HCT116 (cell line): ENCODE results near the gene ZBBX.

Source experiments
- CEBPB ChIP-seq: IDR thresholded peaks from 2 replicates; pipeline ENCODE4 v1.6.1; 2012; ENCODE audit warnings: low read depth
- EGR1 ChIP-seq: IDR thresholded peaks from 2 replicates; pipeline ENCODE4 v1.6.1; 2012; ENCODE audit warnings: low read depth
- EZH2 ChIP-seq: fragments of 200-600 bp; sonication (generic); IDR thresholded peaks from 2 replicates; pipeline ENCODE4 v1.6.1; 2017; ENCODE audit warnings: antibody characterized with exemption, mixed run types
- EZH2phosphoT487 ChIP-seq: fragments of 200-600 bp; IDR thresholded peaks from 2 replicates; pipeline ENCODE4 v1.6.1; 2018; ENCODE audit warnings: antibody characterized with exemption, borderline replicate concordance
- POLR2A ChIP-seq: IDR thresholded peaks from 2 replicates; pipeline ENCODE4 v1.7.0; 2011; ENCODE audit warnings: borderline replicate concordance; ENCODE audit not compliant: insufficient read depth, insufficient read length; ENCODE audit errors: extremely low read depth
- POLR2AphosphoS5 ChIP-seq: IDR thresholded peaks from 2 replicates; pipeline ENCODE4 v1.6.1; 2011; ENCODE audit warnings: mild to moderate bottlenecking, low read depth, low read length, moderate library complexity
- RAD21 ChIP-seq: IDR thresholded peaks from 2 replicates; pipeline ENCODE4 v1.6.1; 2012; ENCODE audit warnings: low read depth, mild to moderate bottlenecking
- SIN3A ChIP-seq: IDR thresholded peaks from 2 replicates; pipeline ENCODE4 v1.6.1; 2012; ENCODE audit warnings: low read depth
- YY1 ChIP-seq: IDR thresholded peaks from 2 replicates; pipeline ENCODE4 v1.6.1; 2011; ENCODE audit warnings: low read length, low read depth, moderate library complexity, mild to moderate bottlenecking; ENCODE audit not compliant: insufficient replicate concordance; ENCODE audit errors: extremely low read depth
- ZNF274 ChIP-seq: fragments of 200-500 bp; sonication (Bioruptor generic); IDR thresholded peaks from 2 replicates; pipeline ENCODE4 v1.6.1; 2014; ENCODE audit warnings: mild to moderate bottlenecking, low read depth, low read length, inconsistent platforms
- TF ChIP-seq, protein P1 (sequence below), 3 experiments: fragments of 200-600 bp in 1 of 3; sonication (generic) in 1 of 3; IDR thresholded peaks in 2 of 3; conservative IDR thresholded peaks in 1 of 3; 2 replicates each; pipeline ENCODE4 v1.5.1; 2012 to 2017; ENCODE audit warnings: low read depth in 2 of 3, low read length in 2 of 3, antibody characterized with exemption in 1 of 3, borderline replicate concordance in 1 of 3, control low read depth in 1 of 3, mild to moderate bottlenecking in 1 of 3, mixed read lengths in 1 of 3, mixed run types in 1 of 3, moderate library complexity in 1 of 3; ENCODE audit not compliant: insufficient read depth in 1 of 3
- TF ChIP-seq, protein P2 (sequence below): IDR thresholded peaks from 2 replicates; pipeline ENCODE4 v1.6.1; 2012; ENCODE audit warnings: low read depth

DNA sequence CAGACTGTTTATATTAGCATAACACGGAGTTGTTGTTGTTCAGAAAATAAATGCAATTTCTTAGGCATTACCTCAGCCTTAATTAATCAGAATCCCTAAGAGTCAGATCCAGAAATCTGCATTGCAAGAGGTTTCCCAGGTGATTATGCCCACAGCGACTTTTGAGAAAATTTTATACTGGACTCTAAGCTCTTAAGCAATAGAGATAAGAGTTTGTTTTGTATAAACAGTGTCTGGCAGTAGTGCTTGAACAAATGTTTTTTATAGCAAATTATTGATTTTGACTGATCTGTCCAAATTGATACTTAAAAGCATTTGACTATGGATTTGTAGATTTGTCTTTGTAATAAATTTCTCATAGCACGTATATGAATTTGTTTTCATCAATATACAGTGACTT, 92.8 kb downstream of the ZBBX start:
- TF ChIP-seq, protein P1, sequence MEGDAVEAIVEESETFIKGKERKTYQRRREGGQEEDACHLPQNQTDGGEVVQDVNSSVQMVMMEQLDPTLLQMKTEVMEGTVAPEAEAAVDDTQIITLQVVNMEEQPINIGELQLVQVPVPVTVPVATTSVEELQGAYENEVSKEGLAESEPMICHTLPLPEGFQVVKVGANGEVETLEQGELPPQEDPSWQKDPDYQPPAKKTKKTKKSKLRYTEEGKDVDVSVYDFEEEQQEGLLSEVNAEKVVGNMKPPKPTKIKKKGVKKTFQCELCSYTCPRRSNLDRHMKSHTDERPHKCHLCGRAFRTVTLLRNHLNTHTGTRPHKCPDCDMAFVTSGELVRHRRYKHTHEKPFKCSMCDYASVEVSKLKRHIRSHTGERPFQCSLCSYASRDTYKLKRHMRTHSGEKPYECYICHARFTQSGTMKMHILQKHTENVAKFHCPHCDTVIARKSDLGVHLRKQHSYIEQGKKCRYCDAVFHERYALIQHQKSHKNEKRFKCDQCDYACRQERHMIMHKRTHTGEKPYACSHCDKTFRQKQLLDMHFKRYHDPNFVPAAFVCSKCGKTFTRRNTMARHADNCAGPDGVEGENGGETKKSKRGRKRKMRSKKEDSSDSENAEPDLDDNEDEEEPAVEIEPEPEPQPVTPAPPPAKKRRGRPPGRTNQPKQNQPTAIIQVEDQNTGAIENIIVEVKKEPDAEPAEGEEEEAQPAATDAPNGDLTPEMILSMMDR (IDR thresholded peaks at IDR 0.05 in 2 of 3, conservative IDR thresholded peaks at IDR 0.05 in 1 of 3; ENCODE audit: borderline replicate concordance in 1 of 3, insufficient read depth in 1 of 3, low read depth in 2 of 3, low read length in 2 of 3): no peak
- TF ChIP-seq ZNF274 (no peak), EZH2 (no peak), POLR2AphosphoS5 (no peak), SIN3A (no peak), EGR1 (no peak), YY1 (no peak), CEBPB (no peak), EZH2phosphoT487 (no peak), POLR2A (no peak), RAD21 (no peak)
- TF ChIP-seq, protein P2, sequence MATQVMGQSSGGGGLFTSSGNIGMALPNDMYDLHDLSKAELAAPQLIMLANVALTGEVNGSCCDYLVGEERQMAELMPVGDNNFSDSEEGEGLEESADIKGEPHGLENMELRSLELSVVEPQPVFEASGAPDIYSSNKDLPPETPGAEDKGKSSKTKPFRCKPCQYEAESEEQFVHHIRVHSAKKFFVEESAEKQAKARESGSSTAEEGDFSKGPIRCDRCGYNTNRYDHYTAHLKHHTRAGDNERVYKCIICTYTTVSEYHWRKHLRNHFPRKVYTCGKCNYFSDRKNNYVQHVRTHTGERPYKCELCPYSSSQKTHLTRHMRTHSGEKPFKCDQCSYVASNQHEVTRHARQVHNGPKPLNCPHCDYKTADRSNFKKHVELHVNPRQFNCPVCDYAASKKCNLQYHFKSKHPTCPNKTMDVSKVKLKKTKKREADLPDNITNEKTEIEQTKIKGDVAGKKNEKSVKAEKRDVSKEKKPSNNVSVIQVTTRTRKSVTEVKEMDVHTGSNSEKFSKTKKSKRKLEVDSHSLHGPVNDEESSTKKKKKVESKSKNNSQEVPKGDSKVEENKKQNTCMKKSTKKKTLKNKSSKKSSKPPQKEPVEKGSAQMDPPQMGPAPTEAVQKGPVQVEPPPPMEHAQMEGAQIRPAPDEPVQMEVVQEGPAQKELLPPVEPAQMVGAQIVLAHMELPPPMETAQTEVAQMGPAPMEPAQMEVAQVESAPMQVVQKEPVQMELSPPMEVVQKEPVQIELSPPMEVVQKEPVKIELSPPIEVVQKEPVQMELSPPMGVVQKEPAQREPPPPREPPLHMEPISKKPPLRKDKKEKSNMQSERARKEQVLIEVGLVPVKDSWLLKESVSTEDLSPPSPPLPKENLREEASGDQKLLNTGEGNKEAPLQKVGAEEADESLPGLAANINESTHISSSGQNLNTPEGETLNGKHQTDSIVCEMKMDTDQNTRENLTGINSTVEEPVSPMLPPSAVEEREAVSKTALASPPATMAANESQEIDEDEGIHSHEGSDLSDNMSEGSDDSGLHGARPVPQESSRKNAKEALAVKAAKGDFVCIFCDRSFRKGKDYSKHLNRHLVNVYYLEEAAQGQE: no peak
